IPS DF 6.9 (cell line): ENCODE data around the gene PDK2.

Source experiments
- DNase-seq: peaks from one replicate; pipeline ENCODE4 v3.0.0-alpha.2; 2013; ENCODE audit warnings: low read depth, low spot score
- H3K27ac ChIP-seq: one replicate; pipeline ENCODE4 v1.5.1; 2013; ENCODE audit warnings: low read length, control low read depth
- H3K27me3 ChIP-seq: 2 replicates; pipeline ENCODE4 v1.6.1; 2013; ENCODE audit warnings: mild to moderate bottlenecking, low read length; ENCODE audit not compliant: control insufficient read depth, insufficient read depth
- H3K36me3 ChIP-seq: 2 replicates; pipeline ENCODE4 v1.6.1; 2013; ENCODE audit warnings: low read length; ENCODE audit not compliant: control insufficient read depth, insufficient read depth
- H3K4me1 ChIP-seq: 2 replicates; pipeline ENCODE4 v1.6.1; 2013; ENCODE audit warnings: low read length; ENCODE audit not compliant: control insufficient read depth, insufficient read depth
- H3K4me3 ChIP-seq: 2 replicates; pipeline ENCODE4 v1.5.1; 2013; ENCODE audit warnings: mild to moderate bottlenecking, low read length
- H3K9me3 ChIP-seq: 2 replicates; pipeline ENCODE4 v1.6.1; 2013; ENCODE audit warnings: low read length, inconsistent platforms; ENCODE audit not compliant: control insufficient read depth, insufficient read depth
- WGBS: extraction: QIAGEN DNeasy Blood & Tissue Kit; methylation state at CpG from one replicate; pipeline ENCODE4 v1.1.7; 2013; ENCODE audit warnings: mixed read lengths, missing lambda C conversion rate; ENCODE audit not compliant: insufficient read length, insufficient coverage; 5-methylcytosine and 5-hydroxymethylcytosine counted together

PDK2 gene

DNA sequence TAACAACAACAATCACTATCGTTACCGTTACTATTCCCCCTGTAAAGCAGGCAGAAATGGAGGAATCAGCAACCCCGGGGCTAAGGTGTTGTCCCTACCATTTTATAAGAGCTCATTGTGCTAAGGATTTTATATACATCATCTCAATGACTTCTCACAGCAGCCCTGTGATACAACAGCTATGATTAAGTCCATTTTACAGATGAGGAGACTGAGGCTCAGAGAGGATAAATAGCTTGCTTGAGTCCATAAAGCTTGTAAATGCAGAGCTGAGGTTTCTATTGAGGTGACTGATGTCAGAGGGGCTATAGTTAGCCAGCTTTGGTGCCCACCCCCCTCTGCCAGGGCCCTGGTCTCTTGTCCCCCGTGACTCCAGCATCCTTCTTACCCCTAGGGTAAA, 16.7 kb upstream of the PDK2 start:
- no peaks in the 10 kb centered on the region for H3K9me3 ChIP-seq
- H3K36me3 ChIP-seq = 0 out of 2 replicates have a peak, but pooled peaks cover 3% of the 10 kb centered on the region
- H3K27ac ChIP-seq = no peak overlapping the region
- no CpG with 5 or more reads among the region's 4 CpGs for WGBS
- no peaks in the 10 kb centered on the region for H3K4me1 ChIP-seq
- no peak for DNase-seq
- no peak overlapping the region for H3K4me3 ChIP-seq
- H3K27me3 ChIP-seq = no peaks in the 10 kb centered on the region

GRCh38 chr17:50079334-50080095, 15.6 kb upstream of the PDK2 start:
- no peaks in the 10 kb centered on the region for H3K27me3 ChIP-seq
- H3K4me1 ChIP-seq = no peaks in the 10 kb centered on the region
- H3K4me3 ChIP-seq = no peak overlapping the region
- H3K9me3 ChIP-seq = no peaks in the 10 kb centered on the region
- H3K27ac ChIP-seq = no peak overlapping the region
- no CpG with 5 or more reads among the region's 12 CpGs for WGBS
- no peak for DNase-seq
- 0 out of 2 replicates have a peak, but pooled peaks cover 3% of the 10 kb centered on the region for H3K36me3 ChIP-seq

- H3K27me3 ChIP-seq = no peaks in the 10 kb centered on the region
- H3K36me3 ChIP-seq = 0 out of 2 replicates have a peak, but pooled peaks cover 3% of the 10 kb centered on the region
- no peak overlapping the region for H3K27ac ChIP-seq
- H3K4me3 ChIP-seq = no peak overlapping the region
- no peak for DNase-seq
- no CpG with 5 or more reads among the region's 11 CpGs for WGBS
- no peaks in the 10 kb centered on the region for H3K4me1 ChIP-seq
- H3K9me3 ChIP-seq = no peaks in the 10 kb centered on the region
These were observed 15.1 kb upstream of the PDK2 start for GRCh38 chr17:50080096-50080480.

DNA sequence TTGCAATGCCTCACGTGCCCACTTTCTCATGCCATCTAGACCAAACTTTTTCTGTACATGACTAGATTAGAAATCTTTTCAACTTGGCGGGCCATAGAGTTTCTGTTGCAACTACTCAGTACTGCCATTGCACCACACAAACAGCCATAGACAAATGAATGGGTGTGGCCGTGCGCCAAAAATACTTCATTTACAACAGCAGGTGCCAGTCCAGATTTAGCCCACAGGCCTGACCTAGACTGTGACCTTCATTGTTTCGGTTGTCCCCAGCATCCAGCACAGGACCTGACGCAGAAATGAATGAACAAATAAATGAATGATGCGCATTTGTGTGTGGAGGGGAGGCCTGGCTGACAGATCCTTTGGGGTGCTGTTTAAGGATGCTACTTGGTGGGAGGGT, 14.3 kb upstream of the PDK2 start:
- Histone ChIP-seq H3K27me3 (no peaks in the 10 kb centered on the region), H3K36me3 (0 out of 2 replicates have a peak, but pooled peaks cover 3% of the 10 kb centered on the region), H3K4me1 (no peaks in the 10 kb centered on the region), H3K27ac (no peak overlapping the region), H3K4me3 (no peak overlapping the region), H3K9me3 (no peaks in the 10 kb centered on the region)
- no peak for DNase-seq
- WGBS = no CpG with 5 or more reads among the region's 7 CpGs

- Histone ChIP-seq H3K27ac (no peak overlapping the region), H3K9me3 (no peaks in the 10 kb centered on the region), H3K36me3 (0 out of 2 replicates have a peak, but pooled peaks cover 3% of the 10 kb centered on the region), H3K4me3 (no peak overlapping the region), H3K4me1 (no peaks in the 10 kb centered on the region), H3K27me3 (no peaks in the 10 kb centered on the region)
- no CpG with 5 or more reads among the region's 5 CpGs for WGBS
- no peak for DNase-seq
These were observed 13.4 kb upstream of the PDK2 start for GRCh38 chr17:50081757-50082156.

GRCh38 chr17:50087246-50087911, 7.8 kb upstream of the PDK2 start:
- H3K36me3 ChIP-seq = no peaks in the 10 kb centered on the region; the same call in 1 of the 2 replicates
- no peaks in the 10 kb centered on the region for H3K4me1 ChIP-seq
- H3K4me3 ChIP-seq = no peak overlapping the region
- H3K9me3 ChIP-seq = no peaks in the 10 kb centered on the region
- H3K27me3 ChIP-seq = no peaks in the 10 kb centered on the region
- DNase-seq = no peak
- WGBS = no CpG with 5 or more reads among the region's 10 CpGs
- H3K27ac ChIP-seq = no peak overlapping the region

DNA sequence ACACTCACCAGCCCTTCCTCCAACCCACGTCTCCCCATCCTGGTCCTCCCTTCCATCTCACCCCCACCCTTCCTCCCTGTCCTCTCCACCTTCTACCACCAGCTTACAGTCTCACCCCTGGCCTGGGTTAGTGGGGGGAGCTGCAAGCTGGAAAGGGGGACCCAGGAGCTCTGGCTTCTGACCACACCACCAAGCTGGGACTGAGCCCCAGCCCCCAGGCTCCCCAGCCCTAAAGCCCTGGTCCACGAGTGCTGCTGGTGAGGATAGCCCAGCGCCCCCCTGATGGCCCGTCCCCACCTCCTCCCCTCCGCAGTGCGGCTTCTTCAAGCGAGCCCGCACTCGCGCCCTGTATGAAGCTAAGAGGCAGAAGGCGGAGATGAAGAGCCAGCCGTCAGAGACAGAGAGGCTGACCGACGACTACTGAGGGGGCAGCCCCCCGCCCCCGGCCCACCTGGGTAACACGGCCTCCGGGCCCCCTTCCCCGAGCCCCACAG, 7.2 kb upstream of the PDK2 start:
- no peak overlapping the region for H3K27ac ChIP-seq
- H3K36me3 ChIP-seq = no peaks in the 10 kb centered on the region; the same call in 1 of the 2 replicates
- no peak overlapping the region for H3K4me3 ChIP-seq
- DNase-seq = no peak
- H3K27me3 ChIP-seq = no peaks in the 10 kb centered on the region
- no CpG with 5 or more reads among the region's 19 CpGs for WGBS
- H3K4me1 ChIP-seq = no peaks in the 10 kb centered on the region
- no peaks in the 10 kb centered on the region for H3K9me3 ChIP-seq

- DNase-seq = no peak
- no peaks in the 10 kb centered on the region for H3K4me1 ChIP-seq
- H3K9me3 ChIP-seq = no peaks in the 10 kb centered on the region
- no peaks in the 10 kb centered on the region for H3K27me3 ChIP-seq
- H3K27ac ChIP-seq = no peak overlapping the region
- H3K36me3 ChIP-seq = no peaks in the 10 kb centered on the region; the same call in 1 of the 2 replicates
- no CpG with 5 or more reads among the region's 25 CpGs for WGBS
- H3K4me3 ChIP-seq = no peak overlapping the region
These were observed 6.0 kb upstream of the PDK2 start for GRCh38 chr17:50088952-50089825.

- no peak for DNase-seq
- H3K4me3 ChIP-seq = no peak overlapping the region
- WGBS = no CpG with 5 or more reads among the region's 6 CpGs
- no peaks in the 10 kb centered on the region for H3K4me1 ChIP-seq
- H3K27me3 ChIP-seq = no peaks in the 10 kb centered on the region
- no peak overlapping the region for H3K27ac ChIP-seq
- H3K9me3 ChIP-seq = no peaks in the 10 kb centered on the region
- no peaks in the 10 kb centered on the region; the same call in 1 of the 2 replicates for H3K36me3 ChIP-seq
These were observed 5.1 kb upstream of the PDK2 start for GRCh38 chr17:50090071-50090470.
